HL-60 (cell line): Measurements from ENCODE around the gene TMEM131L.

Source experiments
- CTCF ChIP-seq: IDR thresholded peaks from one replicate; pipeline ENCODE4 v1.5.1; 2011; ENCODE audit warnings: low read length, control low read depth, inconsistent platforms; ENCODE audit not compliant: insufficient read depth
- GABPA ChIP-seq: IDR thresholded peaks from 2 replicates; pipeline ENCODE4 v1.6.1; 2012; ENCODE audit warnings: low read depth
- POLR2AphosphoS5 ChIP-seq: IDR thresholded peaks from 2 replicates; pipeline ENCODE4 v1.6.1; 2012; ENCODE audit warnings: low read depth
- REST ChIP-seq: IDR thresholded peaks from 2 replicates; pipeline ENCODE4 v1.6.1; 2012; ENCODE audit warnings: low read depth; ENCODE audit not compliant: insufficient replicate concordance
- SPI1 ChIP-seq: IDR thresholded peaks from 2 replicates; pipeline ENCODE4 v1.6.1; 2012; ENCODE audit warnings: low read depth, mild to moderate bottlenecking, borderline replicate concordance

GRCh38 chr4:153509724-153510123 is 43.6 kb downstream of the TMEM131L start:
- TF ChIP-seq CTCF (no peak), POLR2AphosphoS5 (no peak), REST (no peak), GABPA (no peak), SPI1 (no peak)
